Stomach (tissue), 9 donors: Measurements from ENCODE around the gene RCN2. TPM values are rescaled to one million over a fixed set of nuclear protein-coding genes. Genes with fewer than 3 reads are reported as not detected.

ENCODE experiments used
- DNase-seq, 2 donors: peaks; one replicate each; pipeline versions ENCODE4 v3.0.0 to v3.0.0-alpha.2; 2013 to 2019
- H3K27ac ChIP-seq, 5 donors: fragments of 200-600 bp in 4 of 5; sonication (generic) in 4 of 5; one replicate each; pipeline ENCODE4 v1.5.1; 2013 to 2019; ENCODE audit warnings: mild to moderate bottlenecking in 1 of 5, moderate library complexity in 1 of 5
- H3K27me3 ChIP-seq, 3 donors: fragments of 200-600 bp; sonication (generic); one replicate each; pipeline ENCODE4 v1.5.1; 2017 to 2019; ENCODE audit warnings: mixed run types in 1 of 3
- H3K36me3 ChIP-seq, 4 donors: fragments of 200-600 bp; sonication (generic); 1 replicate in 3 of 4; 2 replicates in 1 of 4; pipeline ENCODE4 v1.5.1; 2016 to 2019
- H3K4me1 ChIP-seq, 4 donors: fragments of 200-600 bp; sonication (generic); one replicate each; pipeline ENCODE4 v1.5.1; 2016 to 2019
- H3K4me3 ChIP-seq, 4 donors: fragments of 200-600 bp; sonication (generic) in 3 of 4; one replicate each; pipeline ENCODE4 v1.5.1; 2016 to 2019; ENCODE audit warnings: mild to moderate bottlenecking in 1 of 4
- H3K9me3 ChIP-seq, 4 donors: fragments of 200-600 bp; sonication (generic); one replicate each; pipeline ENCODE4 v1.5.1; 2016 to 2019
- CTCF ChIP-seq, 7 experiments: fragments of 450-650 bp in 4 of 7; fragments of 200-600 bp in 3 of 7; sonication (generic) in 3 of 7; IDR thresholded peaks; one replicate each; pipeline ENCODE4 v1.5.1; 2016 to 2019; ENCODE audit warnings: antibody characterized with exemption in 7 of 7, control low read depth in 2 of 7, mild to moderate bottlenecking in 1 of 7
- EP300 ChIP-seq: sonication (generic); formaldehyde crosslinking; IDR thresholded peaks from one replicate; pipeline ENCODE4 v1.6.1; 2017; ENCODE audit warnings: antibody characterized with exemption
- POLR2A ChIP-seq, 4 donors: fragments of 450-650 bp; IDR thresholded peaks; one replicate each; pipeline ENCODE4 v1.6.1; 2016; ENCODE audit warnings: antibody characterized with exemption in 4 of 4, control low read depth in 2 of 4, mild to moderate bottlenecking in 1 of 4, moderate library complexity in 1 of 4
- POLR2AphosphoS5 ChIP-seq, 3 donors: sonication (generic); formaldehyde crosslinking; IDR thresholded peaks; one replicate each; pipeline ENCODE4 v1.6.1; 2016; ENCODE audit warnings: antibody characterized with exemption in 3 of 3
- WGBS, 5 donors: extraction: QIAGEN DNeasy Blood & Tissue Kit in 3 of 5; methylation state at CpG; one replicate each; pipeline versions ENCODE4 v1.1.5 to v1.1.7; 2013 to 2018; 5-methylcytosine and 5-hydroxymethylcytosine counted together
- intact Hi-C: fragments of 100-400 bp; cut with DNase I; formaldehyde crosslinking; loops from one replicate; pipeline ENCODE4 v1.15.1; 2023; ENCODE audit warnings: low total_unique reads
- polyA plus RNA-seq, 3 donors: library from polyadenylated mRNA; stranded (reverse); fragments of 200-250 nt; gene quantifications; one replicate each; pipeline ENCODE4 v1.2.3, GENCODE V29; 2013
- total RNA-seq, 5 donors: library from RNA; depleted of rRNA; stranded (reverse); fragments of >200 nt; gene quantifications; one replicate each; pipeline versions ENCODE4 v1.1.0 to v1.2.3, GENCODE V29; 2014 to 2016
- donor health status: healthy with polysubstance abuse.
- donor health status: Bipolar disorder and iron deficiency.
- donor health status: healthy.

Gene RCN2
- total and polyA plus RNA-seq, 8 donors = 14.0 to 67.2 (median 30.3) TPM

GRCh38 chr15:76954744-76955143 is 23.2 kb downstream of the RCN2 start:
- Histone ChIP-seq H3K36me3 (peaks cover 0 to 12% (median 11%) of the 10 kb centered on the region in 4 donors), H3K9me3 (no peaks in the 10 kb centered on the region), H3K4me1 (no peaks in the 10 kb centered on the region), H3K27me3 (no peaks in the 10 kb centered on the region), H3K4me3 (no peak overlapping the region), H3K27ac (no peak overlapping the region)
- WGBS, 5 donors = 59 to 75% (median 67%) methylated on average over 2 of the region's 2 CpGs
- TF ChIP-seq POLR2A (IDR thresholded peaks at IDR 0.05) = no peak
- TF ChIP-seq POLR2AphosphoS5 (IDR thresholded peaks at IDR 0.05) = no peak
- no peak for TF ChIP-seq CTCF (IDR thresholded peaks at IDR 0.05)
- TF ChIP-seq EP300 = no peak
- DNase-seq = peak in 1 of 2 donors; percentile 13
- intact Hi-C loops = no loop called here

- intact Hi-C loops = no loop called here
- Histone ChIP-seq H3K9me3 (no peaks in the 10 kb centered on the region), H3K4me3 (no peak overlapping the region), H3K27ac (no peak overlapping the region), H3K36me3 (no peaks in the 10 kb centered on the region), H3K4me1 (peaks cover 0 to 12% (median 4%) of the 10 kb centered on the region in 4 donors), H3K27me3 (peaks cover 0 to 7% (median 0%) of the 10 kb centered on the region in 3 donors)
- 77 to 81% (median 78%) methylated on average over 6 of the region's 6 CpGs for WGBS, 5 donors
- peak in 1 of 2 donors; percentile 31 for DNase-seq
- no peak for TF ChIP-seq POLR2A (IDR thresholded peaks at IDR 0.05)
- TF ChIP-seq EP300 = no peak
- no peak for TF ChIP-seq POLR2AphosphoS5 (IDR thresholded peaks at IDR 0.05)
- no peak for TF ChIP-seq CTCF (IDR thresholded peaks at IDR 0.05)
Measured at GRCh38 chr15:76961268-76962011, 29.9 kb downstream of the RCN2 start.

- DNase-seq = no peak
- no peak overlapping the region for H3K27ac ChIP-seq
- no peak overlapping the region for H3K4me3 ChIP-seq
- no peaks in the 10 kb centered on the region for H3K36me3 ChIP-seq
- no peaks in the 10 kb centered on the region for H3K9me3 ChIP-seq
- intact Hi-C loops = no loop called here
- peaks cover 0 to 12% (median 4%) of the 10 kb centered on the region in 4 donors for H3K4me1 ChIP-seq
- H3K27me3 ChIP-seq = peaks cover 0 to 16% (median 0%) of the 10 kb centered on the region in 3 donors
- TF ChIP-seq POLR2AphosphoS5 (IDR thresholded peaks at IDR 0.05) (no peak), POLR2A (IDR thresholded peaks at IDR 0.05) (no peak), CTCF (IDR thresholded peaks at IDR 0.05) (no peak), EP300 (no peak)
- WGBS, 5 donors = 88 to 92% (median 92%) methylated on average over 9 of the region's 9 CpGs
Measured at GRCh38 chr15:76962337-76963013, 30.9 kb downstream of the RCN2 start.

- no peak overlapping the region for H3K4me3 ChIP-seq
- intact Hi-C loops = no loop called here
- no peak overlapping the region for H3K27ac ChIP-seq
- TF ChIP-seq EP300 (no peak), CTCF (IDR thresholded peaks at IDR 0.05) (no peak), POLR2AphosphoS5 (IDR thresholded peaks at IDR 0.05) (no peak), POLR2A (IDR thresholded peaks at IDR 0.05) (no peak)
- H3K36me3 ChIP-seq = no peaks in the 10 kb centered on the region
- 29 to 57% (median 46%) methylated on average over 9 of the region's 9 CpGs for WGBS, 5 donors
- peaks cover 0 to 12% (median 4%) of the 10 kb centered on the region in 4 donors for H3K4me1 ChIP-seq
- H3K9me3 ChIP-seq = no peaks in the 10 kb centered on the region
- DNase-seq = peak in 1 of 2 donors; percentile 32
- H3K27me3 ChIP-seq = peaks cover 0 to 18% (median 0%) of the 10 kb centered on the region in 3 donors
Measured at GRCh38 chr15:76963596-76963995, 32.0 kb downstream of the RCN2 start.
